NCI-H774 (cell line): Measurements from ENCODE around the gene TRPM4.

ENCODE experiments used
- DNase-seq: peaks from one replicate; lab custom pipeline; 2025; lab: John Stamatoyannopoulos, UW

The TRPM4 gene

GRCh38 chr19:49231804-49232203 is 74.2 kb downstream of the TRPM4 start:
- DNase-seq, result no peak

- no peak for DNase-seq
Measured at GRCh38 chr19:49233163-49233562, 75.6 kb downstream of the TRPM4 start.

GRCh38 chr19:49241769-49242168 is 84.2 kb downstream of the TRPM4 start:
- no peak for DNase-seq

- no peak for DNase-seq
Measured at GRCh38 chr19:49243129-49243528, 85.5 kb downstream of the TRPM4 start.

GRCh38 chr19:49243726-49244125 is 86.1 kb downstream of the TRPM4 start:
- DNase-seq, result no peak

GRCh38 chr19:49244256-49244655 is 86.7 kb downstream of the TRPM4 start:
- DNase-seq, result no peak

- DNase-seq, result no peak
Measured at GRCh38 chr19:49247676-49248075, 90.1 kb downstream of the TRPM4 start.

GRCh38 chr19:49249933-49250332 is 92.3 kb downstream of the TRPM4 start:
- no peak for DNase-seq

- DNase-seq, result no peak
Measured at GRCh38 chr19:49255674-49256073, 98.1 kb downstream of the TRPM4 start.

GRCh38 chr19:49256691-49257090 is 99.1 kb downstream of the TRPM4 start:
- no peak for DNase-seq
